Neuronal stem cell (in vitro differentiated cells): ENCODE results near the gene TGM6.

ENCODE experiments used
- DNase-seq: peaks from one replicate; pipeline ENCODE4 v3.0.0-alpha.2; 2013; ENCODE audit warnings: low spot score
- H2AFZ ChIP-seq: one replicate; pipeline ENCODE4 v1.6.1; 2013; ENCODE audit warnings: mild to moderate bottlenecking, low read length, inconsistent platforms
- H2AK5ac ChIP-seq: 2 replicates; pipeline ENCODE4 v1.6.1; 2013; ENCODE audit warnings: low read depth, mild to moderate bottlenecking, inconsistent platforms, low read length, moderate library complexity, mixed read lengths
- H2BK120ac ChIP-seq: 2 replicates; pipeline ENCODE4 v1.6.1; 2013; ENCODE audit warnings: low read depth, mild to moderate bottlenecking, inconsistent platforms, low read length, moderate library complexity, mixed read lengths
- H2BK12ac ChIP-seq: one replicate; pipeline ENCODE4 v1.6.1; 2013; ENCODE audit warnings: low read length, inconsistent platforms
- H2BK15ac ChIP-seq: 2 replicates; pipeline ENCODE4 v1.6.1; 2013; ENCODE audit warnings: mild to moderate bottlenecking, low read length, inconsistent platforms, mixed read lengths
- H2BK5ac ChIP-seq: one replicate; pipeline ENCODE4 v1.6.1; 2013; ENCODE audit warnings: inconsistent platforms, mild to moderate bottlenecking, low read length, moderate library complexity
- H3K14ac ChIP-seq: one replicate; pipeline ENCODE4 v1.6.1; 2013; ENCODE audit warnings: low read length, inconsistent platforms
- H3K18ac ChIP-seq: 2 replicates; pipeline ENCODE4 v1.6.1; 2013; ENCODE audit warnings: low read length, inconsistent platforms
- H3K23ac ChIP-seq: 2 replicates; pipeline ENCODE4 v1.6.1; 2013; ENCODE audit warnings: low read depth, mild to moderate bottlenecking, mixed read lengths, low read length, inconsistent platforms; ENCODE audit not compliant: poor library complexity
- H3K27ac ChIP-seq: replicated peaks from 3 replicates; pipeline ENCODE4 v1.5.1; 2013; ENCODE audit warnings: low read length, inconsistent platforms
- H3K27me3 ChIP-seq, 3 experiments: 2 replicates each; pipeline ENCODE4 v1.6.1; 2013; ENCODE audit warnings: low read length in 3 of 3, mild to moderate bottlenecking in 2 of 3, inconsistent platforms in 1 of 3, low read depth in 1 of 3, mixed read lengths in 1 of 3, moderate library complexity in 1 of 3; ENCODE audit not compliant: control insufficient read depth in 3 of 3, insufficient read depth in 3 of 3
- H3K36me3 ChIP-seq, 2 donors: replicated peaks in 1 of 2; 2 replicates each; pipeline ENCODE4 v1.6.1; 2013; ENCODE audit warnings: low read length in 2 of 2; ENCODE audit not compliant: control insufficient read depth in 2 of 2, insufficient read depth in 2 of 2
- H3K4ac ChIP-seq: 2 replicates; pipeline ENCODE4 v1.6.1; 2013; ENCODE audit warnings: inconsistent platforms, mild to moderate bottlenecking, low read length, moderate library complexity
- H3K4me1 ChIP-seq, 2 donors: 1 replicate in 1 of 2; 2 replicates in 1 of 2; pipeline ENCODE4 v1.6.1; 2013; ENCODE audit warnings: low read length in 2 of 2, low read depth in 1 of 2; ENCODE audit not compliant: control insufficient read depth in 2 of 2, insufficient read depth in 1 of 2
- H3K4me2 ChIP-seq: one replicate; pipeline ENCODE4 v1.6.1; 2013; ENCODE audit warnings: mild to moderate bottlenecking, low read length, inconsistent platforms; ENCODE audit not compliant: insufficient read depth, poor library complexity, severe bottlenecking
- H3K4me3 ChIP-seq, 2 donors: 2 replicates each; pipeline ENCODE4 v1.5.1; 2013; ENCODE audit warnings: low read length in 2 of 2, mild to moderate bottlenecking in 2 of 2, inconsistent platforms in 1 of 2, moderate library complexity in 1 of 2
- H3K79me1 ChIP-seq: one replicate; pipeline ENCODE4 v1.6.1; 2013; ENCODE audit warnings: low read depth, mild to moderate bottlenecking, inconsistent platforms, low read length, moderate library complexity
- H3K9ac ChIP-seq: one replicate; pipeline ENCODE4 v1.6.1; 2013; ENCODE audit warnings: mild to moderate bottlenecking, low read depth, low read length, inconsistent platforms; ENCODE audit not compliant: poor library complexity
- H3K9me3 ChIP-seq, 2 donors: replicated peaks in 1 of 2; 2 replicates each; pipeline versions ENCODE3 to v1.6.1; 2013; ENCODE audit warnings: low read length in 2 of 2, mild to moderate bottlenecking in 2 of 2, inconsistent platforms in 1 of 2, low read depth in 1 of 2, mixed read lengths in 1 of 2, moderate library complexity in 1 of 2; ENCODE audit not compliant: control insufficient read depth in 2 of 2, insufficient read depth in 1 of 2
- H4K8ac ChIP-seq: one replicate; pipeline ENCODE4 v1.6.1; 2013; ENCODE audit warnings: low read depth, mild to moderate bottlenecking, inconsistent platforms, low read length, moderate library complexity
- H4K91ac ChIP-seq: one replicate; pipeline ENCODE4 v1.6.1; 2013; ENCODE audit warnings: low read length, low read depth, mild to moderate bottlenecking, inconsistent platforms; ENCODE audit not compliant: poor library complexity
- WGBS, 2 donors: extraction: QIAGEN DNeasy Blood & Tissue Kit; methylation state at CpG; one replicate each; pipeline ENCODE4 v1.1.7; 2013; ENCODE audit warnings: missing lambda C conversion rate in 2 of 2, mixed read lengths in 1 of 2; ENCODE audit not compliant: insufficient read length in 2 of 2, insufficient replicate concordance in 1 of 2; ENCODE audit errors: extremely low coverage in 2 of 2; 5-methylcytosine and 5-hydroxymethylcytosine counted together

The TGM6 gene

DNA sequence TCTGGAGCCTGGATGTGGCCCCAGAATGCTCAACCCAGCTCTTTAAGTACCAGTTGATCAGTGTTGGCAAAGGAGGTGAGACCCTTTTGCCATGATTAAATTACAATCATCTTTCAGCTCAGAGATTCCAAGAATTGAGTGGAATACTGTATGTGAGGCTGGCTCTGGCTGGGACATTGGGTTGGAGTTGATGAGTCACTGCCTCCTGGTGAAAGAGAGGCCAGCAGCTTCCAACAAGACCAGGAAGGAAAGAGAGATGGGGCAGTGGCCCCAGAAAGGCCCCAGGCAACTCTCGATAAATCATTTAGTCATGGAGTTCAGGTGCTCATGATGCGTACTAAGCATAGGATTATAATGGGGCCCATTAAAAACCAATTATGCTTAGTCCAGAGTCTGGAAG is 2.1 kb downstream of the TGM6 start:
- H3K27ac ChIP-seq = no peak overlapping the region
- H4K8ac ChIP-seq = no peak overlapping the region
- DNase-seq = no peak
- no peak overlapping the region for H3K4me2 ChIP-seq
- no peak overlapping the region for H3K9ac ChIP-seq
- no peak overlapping the region for H2AFZ ChIP-seq
- H3K4me3 ChIP-seq = no peak overlapping the region
- H3K4me1 ChIP-seq = peaks cover 0 to 8% of the 10 kb centered on the region in 2 donors
- no peak overlapping the region for H2BK15ac ChIP-seq
- no peak overlapping the region for H2AK5ac ChIP-seq
- H2BK5ac ChIP-seq = no peak overlapping the region
- H3K14ac ChIP-seq = no peak overlapping the region
- H3K18ac ChIP-seq = no peak overlapping the region
- H3K79me1 ChIP-seq = no peaks in the 10 kb centered on the region
- no CpG with 5 or more reads among the region's 2 CpGs for WGBS, 2 donors
- no peaks in the 10 kb centered on the region for H3K27me3 ChIP-seq
- no peak overlapping the region for H4K91ac ChIP-seq
- H2BK12ac ChIP-seq = no peak overlapping the region
- H3K36me3 ChIP-seq = no peaks in the 10 kb centered on the region
- H2BK120ac ChIP-seq = no peak overlapping the region
- no peak overlapping the region for H3K4ac ChIP-seq
- peaks cover 0 to 5% of the 10 kb centered on the region in 2 donors for H3K9me3 ChIP-seq
- no peak overlapping the region for H3K23ac ChIP-seq

DNA sequence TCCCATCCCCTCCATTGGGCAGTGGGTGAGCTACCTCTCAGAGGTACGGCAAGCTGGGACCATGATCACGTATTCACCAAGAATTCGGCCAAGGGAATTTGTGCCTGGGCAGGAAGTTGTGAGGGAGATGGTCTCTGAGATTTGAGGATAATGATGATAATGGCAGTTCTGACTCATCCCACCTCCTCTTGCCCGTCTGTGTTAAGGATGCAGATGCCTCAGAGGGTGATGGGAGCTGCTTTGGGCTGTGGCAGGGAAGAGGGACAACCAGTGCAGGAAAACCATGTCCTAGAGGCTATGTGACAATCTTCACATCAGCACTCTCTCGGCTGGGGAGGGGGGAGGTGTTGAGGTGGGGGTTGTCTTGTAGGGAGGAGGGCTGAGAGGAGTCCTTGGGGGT is 4.3 kb downstream of the TGM6 start:
- Histone ChIP-seq H4K8ac (no peak overlapping the region), H2AFZ (no peak overlapping the region), H4K91ac (no peak overlapping the region), H3K4me3 (no peak overlapping the region), H3K36me3 (no peaks in the 10 kb centered on the region), H3K4me1 (peaks cover 0 to 3% of the 10 kb centered on the region in 2 donors), H2BK12ac (no peak overlapping the region), H3K27me3 (no peaks in the 10 kb centered on the region), H2BK120ac (no peak overlapping the region), H3K9ac (no peak overlapping the region), H3K14ac (no peak overlapping the region), H3K4ac (no peak overlapping the region), H3K79me1 (no peaks in the 10 kb centered on the region), H3K4me2 (no peak overlapping the region), H3K18ac (no peak overlapping the region), H2BK15ac (no peak overlapping the region), H3K9me3 (peaks cover 0 to 5% of the 10 kb centered on the region in 2 donors), H2BK5ac (no peak overlapping the region), H2AK5ac (no peak overlapping the region), H3K23ac (no peak overlapping the region), H3K27ac (no peak overlapping the region)
- no peak for DNase-seq
- WGBS, 2 donors = no CpG with 5 or more reads among the region's 5 CpGs

DNA sequence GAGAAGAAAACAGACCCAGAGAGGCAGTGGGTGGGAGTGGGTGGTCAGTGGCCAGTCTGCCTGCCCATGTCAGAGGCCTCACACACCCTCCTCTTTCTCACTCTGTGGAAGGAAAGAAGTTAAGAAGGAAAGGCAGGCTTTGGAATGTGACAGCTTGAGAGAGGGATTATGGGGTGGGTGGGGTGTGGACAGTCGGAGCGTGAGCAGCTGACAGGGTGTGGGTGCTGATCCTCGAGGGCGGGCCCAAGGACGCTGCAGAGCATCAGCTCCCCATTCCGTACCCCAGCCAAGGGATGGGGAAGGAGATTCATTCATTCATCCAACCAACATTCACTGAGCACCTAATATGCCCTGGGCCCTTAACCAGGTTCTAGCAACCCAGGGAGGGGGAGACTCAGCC is 4.8 kb downstream of the TGM6 start:
- no peak overlapping the region for H3K4me3 ChIP-seq
- peaks cover 0 to under 1% (median 0%) of the 10 kb centered on the region in 3 experiments for H3K27me3 ChIP-seq
- no peak overlapping the region for H3K23ac ChIP-seq
- H3K4ac ChIP-seq = no peak overlapping the region
- H3K9me3 ChIP-seq = peaks cover 0 to 5% of the 10 kb centered on the region in 2 donors
- no CpG with 5 or more reads among the region's 6 CpGs for WGBS, 2 donors
- no peak overlapping the region for H2AFZ ChIP-seq
- DNase-seq = no peak
- no peak overlapping the region for H2AK5ac ChIP-seq
- H2BK120ac ChIP-seq = no peak overlapping the region
- no peak overlapping the region for H2BK12ac ChIP-seq
- H3K4me1 ChIP-seq = no peaks in the 10 kb centered on the region
- no peaks in the 10 kb centered on the region for H3K79me1 ChIP-seq
- no peak overlapping the region for H3K18ac ChIP-seq
- no peak overlapping the region for H2BK15ac ChIP-seq
- no peak overlapping the region for H3K27ac ChIP-seq
- no peak overlapping the region for H3K14ac ChIP-seq
- no peak overlapping the region for H3K4me2 ChIP-seq
- H3K9ac ChIP-seq = no peak overlapping the region
- H4K8ac ChIP-seq = no peak overlapping the region
- H4K91ac ChIP-seq = no peak overlapping the region
- H2BK5ac ChIP-seq = no peak overlapping the region
- H3K36me3 ChIP-seq = no peaks in the 10 kb centered on the region

DNA sequence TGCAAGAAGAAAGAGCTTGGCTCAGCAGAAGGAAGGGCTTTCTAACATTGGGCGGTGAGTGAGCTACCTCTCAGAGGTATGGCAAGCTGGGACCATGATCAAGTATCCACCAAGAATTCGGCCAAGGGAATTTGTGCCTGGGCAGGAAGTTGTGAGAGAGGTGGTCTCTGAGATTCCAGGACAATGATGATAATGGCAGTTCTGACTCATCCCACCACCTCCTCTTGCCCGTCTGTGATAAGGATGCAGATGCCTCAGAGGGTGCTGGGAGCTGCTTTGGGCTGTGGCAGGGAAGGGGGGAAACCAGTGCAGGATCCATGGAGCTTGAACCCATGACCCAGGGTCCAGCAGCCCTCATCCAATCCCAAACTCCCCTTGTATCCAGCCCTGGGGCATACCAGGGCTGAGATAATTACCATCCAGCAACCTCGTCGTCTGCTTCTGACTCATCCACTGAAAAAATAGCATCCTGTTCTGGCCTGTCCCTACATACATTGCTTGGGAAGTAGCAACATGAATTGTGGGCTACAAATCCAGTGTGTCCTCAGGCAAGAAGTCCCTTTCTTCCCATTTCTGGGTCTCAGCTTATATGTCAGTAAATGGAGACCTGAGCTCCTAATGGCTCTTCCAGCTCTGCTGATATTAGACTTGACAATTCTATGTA is 5.9 kb downstream of the TGM6 start:
- H4K8ac ChIP-seq = no peak overlapping the region
- H2AFZ ChIP-seq = no peak overlapping the region
- no peak overlapping the region for H3K18ac ChIP-seq
- H2BK5ac ChIP-seq = no peak overlapping the region
- H3K4me1 ChIP-seq = no peaks in the 10 kb centered on the region
- H3K4me2 ChIP-seq = no peak overlapping the region
- H2BK12ac ChIP-seq = no peak overlapping the region
- no peak overlapping the region for H3K4ac ChIP-seq
- H2AK5ac ChIP-seq = no peak overlapping the region
- H3K27ac ChIP-seq = no peak overlapping the region
- peaks cover 0 to 5% of the 10 kb centered on the region in 2 donors for H3K9me3 ChIP-seq
- H2BK120ac ChIP-seq = no peak overlapping the region
- H4K91ac ChIP-seq = no peak overlapping the region
- WGBS, 2 donors = no CpG with 5 or more reads among the region's 5 CpGs
- no peak overlapping the region for H3K4me3 ChIP-seq
- DNase-seq = no peak
- H3K36me3 ChIP-seq = no peaks in the 10 kb centered on the region
- no peak overlapping the region for H2BK15ac ChIP-seq
- peaks cover 0 to 4% (median 0%) of the 10 kb centered on the region in 3 experiments for H3K27me3 ChIP-seq
- no peaks in the 10 kb centered on the region for H3K79me1 ChIP-seq
- no peak overlapping the region for H3K9ac ChIP-seq
- H3K14ac ChIP-seq = peak overlapping the region; percentile 6
- H3K23ac ChIP-seq = no peak overlapping the region
